Activated naive CD4-positive, alpha-beta T cell treated with Interleukin-2 at 50 U/mL for 16 hours (primary cell): ENCODE results near the gene CDC42BPA.
"Not testable (repeated sequence)": the region's sequence is repeated elsewhere in the genome, so short reads cannot be mapped to it uniquely, and the experiment has no call there.

ENCODE experiments used
- DNase-seq: peaks from one replicate; pipeline ENCODE4 v3.0.0-alpha.2; 2020

Gene CDC42BPA

DNA sequence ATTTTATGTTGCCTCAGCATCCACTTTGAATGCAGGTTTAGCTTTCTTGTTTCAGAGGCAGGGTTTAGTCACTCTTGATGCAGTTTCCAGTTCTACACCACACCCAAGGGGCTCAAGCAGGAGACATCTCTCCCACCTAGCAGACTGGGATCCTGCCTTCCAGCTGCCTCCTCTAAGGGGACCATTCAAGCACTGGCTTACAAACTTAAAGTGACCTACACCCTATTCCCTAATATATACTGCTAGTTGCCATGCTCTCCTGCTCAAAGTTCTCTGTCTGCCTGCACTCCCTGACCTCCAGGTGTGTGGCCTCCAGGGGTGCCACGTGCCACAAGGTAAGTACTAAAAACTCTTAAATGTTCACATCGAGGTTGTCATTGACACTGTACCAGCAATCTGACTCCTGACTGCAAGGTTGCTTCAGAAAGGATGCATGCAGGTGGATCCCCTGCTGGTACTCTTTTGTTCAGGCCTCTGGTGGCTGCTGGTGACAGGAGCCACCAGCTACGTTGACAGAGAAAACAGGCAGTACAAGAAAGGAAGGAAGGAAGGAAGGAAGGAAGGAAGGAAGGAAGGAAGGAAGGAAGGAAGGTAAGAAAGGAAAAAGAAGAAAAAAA, 192.3 kb downstream of the CDC42BPA start:
- no peak for DNase-seq

DNA sequence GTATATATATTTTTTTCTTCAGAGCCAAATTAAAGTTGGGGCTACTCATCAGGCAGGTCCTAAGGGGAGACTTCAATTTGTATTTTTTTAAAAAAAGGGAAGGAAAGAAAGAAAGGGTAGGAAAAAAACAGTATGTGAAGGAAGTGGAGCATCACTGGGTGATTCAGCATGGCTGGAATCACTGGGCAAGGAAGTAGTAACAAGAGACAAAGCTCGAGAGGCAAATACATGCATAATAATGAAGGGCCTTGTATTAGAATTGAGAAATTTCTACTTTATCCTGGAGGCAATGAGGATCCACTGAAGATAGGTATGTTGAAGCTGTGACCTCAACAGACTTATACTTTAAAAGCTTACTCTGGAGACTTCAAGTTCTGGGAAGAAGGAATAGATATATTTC, 193.8 kb downstream of the CDC42BPA start:
- DNase-seq = no peak

GRCh38 chr1:227120826-227121225, 197.5 kb downstream of the CDC42BPA start:
- DNase-seq = no peak

- DNase-seq = no peak
Measured at GRCh38 chr1:227112538-227112937, 205.8 kb downstream of the CDC42BPA start.

DNA sequence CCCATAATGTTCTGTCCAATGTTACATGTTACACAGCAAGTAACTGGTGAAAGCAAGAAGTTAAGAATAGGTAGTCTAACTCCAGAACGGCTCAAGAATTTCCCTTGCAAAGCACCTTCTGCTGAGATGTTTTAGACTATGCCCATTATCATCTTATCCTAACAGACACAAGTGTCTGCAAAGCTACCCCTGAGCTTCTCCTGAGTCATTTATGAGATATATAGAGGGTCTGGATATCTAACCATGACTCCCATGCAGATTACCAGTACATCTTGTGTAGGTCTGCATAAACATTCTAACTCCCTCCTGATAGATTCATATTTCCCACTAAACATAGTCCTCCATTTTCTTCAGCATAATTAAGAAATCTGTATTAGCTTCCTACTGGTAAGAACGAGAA, 206.5 kb downstream of the CDC42BPA start:
- no peak for DNase-seq

GRCh38 chr1:227105291-227105690, 213.0 kb downstream of the CDC42BPA start:
- DNase-seq = not testable (repeated sequence)

DNA sequence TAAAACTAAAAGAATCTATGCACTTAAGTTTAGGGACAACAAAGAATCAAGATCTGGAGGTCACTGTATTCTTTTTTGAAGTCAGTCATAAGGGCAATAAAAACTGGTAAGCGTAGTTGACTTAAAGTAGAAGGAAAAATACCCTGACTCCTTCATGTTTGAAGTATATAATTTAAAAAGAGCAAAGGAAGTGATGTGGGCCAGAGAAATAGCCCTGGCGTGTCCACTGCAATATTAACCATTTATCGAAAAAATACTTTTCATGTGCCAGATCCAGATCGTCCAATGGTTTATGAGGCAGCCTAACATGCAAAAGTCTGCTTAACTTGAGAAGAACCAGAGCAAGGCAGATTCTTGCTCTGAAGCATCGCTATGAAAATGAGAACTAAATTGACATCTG, 216.2 kb downstream of the CDC42BPA start:
- no peak for DNase-seq

GRCh38 chr1:227094249-227094966, 223.9 kb downstream of the CDC42BPA start:
- no peak for DNase-seq

DNA sequence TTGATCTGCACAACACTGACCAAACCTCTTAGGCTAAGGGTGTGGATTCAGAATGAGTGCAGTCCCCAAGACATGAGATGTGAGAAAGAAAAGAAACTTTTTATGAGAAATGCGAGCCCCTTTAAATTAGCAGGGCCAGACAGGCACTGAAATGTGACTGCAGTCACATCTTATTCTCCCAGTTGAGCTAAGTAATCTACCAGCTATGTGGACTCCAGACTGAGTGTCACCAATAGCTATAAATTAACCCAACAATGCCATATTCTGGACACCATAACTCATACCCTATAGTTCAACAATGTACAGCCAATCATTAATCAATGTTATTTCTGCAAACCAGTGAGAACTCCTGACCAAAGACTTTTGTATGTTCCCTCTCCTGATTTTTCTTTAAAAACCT, 225.0 kb downstream of the CDC42BPA start:
- no peak for DNase-seq

DNA sequence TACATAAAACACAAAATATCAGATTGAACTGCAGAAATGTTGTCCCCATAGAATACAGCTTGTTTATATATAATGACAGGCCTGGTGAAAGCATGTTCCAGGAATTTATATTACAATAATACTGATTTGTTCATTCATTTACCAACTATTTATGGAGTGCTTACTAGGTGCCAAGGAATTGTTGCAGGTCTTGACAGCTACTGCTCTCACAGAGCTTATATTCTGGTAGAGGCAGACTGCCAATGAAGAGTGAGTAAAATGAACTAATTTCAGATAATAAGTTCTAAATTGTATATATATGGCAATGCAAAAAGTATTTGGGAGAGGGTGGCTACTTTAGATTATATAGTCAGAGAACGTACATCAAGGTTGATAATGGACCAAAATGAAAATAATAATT, 226.2 kb downstream of the CDC42BPA start:
- DNase-seq = no peak

DNA sequence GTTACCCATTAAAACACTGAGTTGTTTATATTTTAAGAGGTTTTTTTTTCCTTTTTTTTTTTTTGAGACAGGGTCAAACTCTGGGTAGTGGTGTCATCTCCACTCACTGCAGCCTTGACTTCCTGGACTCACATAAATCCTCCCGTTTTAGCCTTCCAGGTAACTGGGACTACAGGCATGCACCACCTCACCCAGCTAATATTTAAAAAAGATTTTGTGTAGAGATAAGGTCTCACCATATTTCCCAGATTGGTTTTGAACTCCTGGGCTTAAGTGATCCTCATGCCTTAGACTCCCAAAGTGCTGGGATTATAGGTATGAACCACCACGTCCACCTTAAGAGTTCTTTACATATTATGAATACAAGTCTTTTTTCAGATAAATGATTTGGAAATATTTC, 231.7 kb downstream of the CDC42BPA start:
- DNase-seq = no peak

- no peak for DNase-seq
Measured at GRCh38 chr1:227082999-227083746, 235.1 kb downstream of the CDC42BPA start.

- DNase-seq = no peak
Measured at GRCh38 chr1:227077783-227078182, 240.5 kb downstream of the CDC42BPA start.

- DNase-seq = no peak
Measured at GRCh38 chr1:227073786-227074185, 244.5 kb downstream of the CDC42BPA start.

DNA sequence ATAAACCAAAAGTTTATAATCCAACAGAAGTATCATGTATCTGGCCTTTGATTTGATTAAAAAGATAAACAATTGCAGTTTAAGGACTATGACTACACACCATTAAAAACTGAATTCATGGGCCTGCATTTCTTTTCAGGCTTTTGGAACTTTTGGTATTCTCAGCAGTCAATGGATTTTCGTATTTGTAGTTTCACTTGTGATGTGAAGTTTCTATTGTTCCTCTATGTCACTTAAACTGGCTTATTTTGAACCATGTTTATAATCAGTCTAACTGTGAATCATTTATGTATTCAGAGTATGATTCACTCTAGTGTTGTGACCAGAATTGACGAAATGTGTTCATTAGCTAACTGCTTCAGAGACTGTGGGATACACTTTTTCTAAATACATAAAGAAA, 245.3 kb downstream of the CDC42BPA start:
- DNase-seq = no peak

DNA sequence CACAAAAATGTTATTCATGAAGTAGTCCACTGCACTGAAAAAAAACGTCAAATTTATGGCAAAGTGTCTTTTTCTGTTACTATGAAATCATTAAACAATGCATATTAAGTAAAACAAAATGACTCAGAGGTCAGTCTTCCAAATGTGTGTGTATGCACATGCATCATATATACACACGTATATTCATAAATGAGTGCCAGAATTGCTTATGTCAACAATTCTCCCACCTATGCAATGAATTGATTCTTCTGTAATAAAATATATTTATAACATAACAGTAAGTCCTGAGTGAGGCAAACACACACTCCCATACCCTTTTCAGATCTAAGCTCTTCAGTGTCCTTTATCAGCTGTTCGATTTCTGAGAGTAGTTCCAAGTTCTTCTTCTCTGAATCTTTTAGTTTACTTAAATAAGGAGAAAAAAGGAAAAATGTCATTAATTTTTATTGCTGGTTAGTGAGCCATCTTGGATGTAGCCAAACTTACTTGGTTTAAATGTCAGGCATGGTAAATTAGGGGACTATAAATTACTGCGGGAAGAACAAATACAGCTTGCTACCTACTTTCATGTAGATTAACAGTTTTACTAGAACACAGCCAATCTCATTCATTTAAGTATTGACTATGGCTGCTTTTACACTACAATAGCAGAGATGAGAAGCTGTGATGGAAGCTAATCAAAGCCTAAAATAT, 246.3 kb downstream of the CDC42BPA start:
- DNase-seq = no peak

- no peak for DNase-seq
Measured at GRCh38 chr1:227070638-227071285, 247.5 kb downstream of the CDC42BPA start.

- no peak for DNase-seq
Measured at GRCh38 chr1:227069490-227069889, 248.8 kb downstream of the CDC42BPA start.

DNA sequence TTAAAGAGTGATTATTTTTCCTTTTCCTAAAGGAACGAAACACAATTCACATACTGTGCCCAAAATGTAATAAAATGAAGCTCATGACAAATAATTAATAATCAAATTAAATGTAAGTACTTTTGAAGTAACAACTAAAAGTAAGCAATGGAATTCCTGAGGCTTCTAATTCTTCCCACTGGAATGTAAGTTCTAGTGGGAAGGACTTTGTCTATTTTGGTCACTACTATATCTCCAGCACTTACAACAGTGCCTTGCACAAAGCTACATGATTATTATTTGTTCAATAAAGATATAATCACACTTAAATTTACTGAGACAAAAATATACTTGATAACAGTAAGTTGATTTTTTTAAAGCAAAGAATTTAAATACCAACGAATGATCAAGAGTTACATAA, 249.4 kb downstream of the CDC42BPA start:
- DNase-seq = no peak

GRCh38 chr1:227066999-227067398, 251.3 kb downstream of the CDC42BPA start:
- DNase-seq = no peak

GRCh38 chr1:227065311-227065710, 253.0 kb downstream of the CDC42BPA start:
- no peak for DNase-seq

- no peak for DNase-seq
Measured at GRCh38 chr1:227062306-227062705, 256.0 kb downstream of the CDC42BPA start.

DNA sequence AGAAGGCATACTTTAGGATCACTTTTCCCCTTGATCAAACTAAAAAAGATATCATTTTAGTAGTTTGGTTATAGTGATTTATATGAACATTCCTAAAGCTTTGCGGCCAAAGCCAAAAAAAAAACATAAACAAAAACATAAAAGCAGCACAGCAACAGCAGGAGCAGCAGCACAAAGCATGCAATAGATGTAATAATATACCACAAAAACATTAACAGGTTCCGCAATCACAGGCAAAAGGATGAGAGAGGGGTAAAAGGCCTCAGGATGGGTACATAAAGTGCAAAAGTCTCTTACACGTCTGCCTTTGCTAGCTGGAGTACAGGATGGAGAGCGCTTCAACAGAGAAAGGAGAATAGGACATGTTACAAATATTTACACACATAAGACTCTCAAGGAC, 259.2 kb downstream of the CDC42BPA start:
- no peak for DNase-seq
